Hematopoietic multipotent progenitor cell treated with erythropoietin and hydrocortisone succinate and interleukin-3 and kit ligand, for 8 days (in vitro differentiated cells): ENCODE data around the gene CDKN1A.
A peak's percentile ranks its signal among the peaks of the same experiment; 100 is the strongest.

Source experiments
- DNase-seq: peaks from one replicate; pipeline ENCODE4 v3.0.0-alpha.2; 2015

The CDKN1A gene

GRCh38 chr6:36679043-36679833, 724 bp downstream of the CDKN1A start:
- no peak for DNase-seq

GRCh38 chr6:36682328-36683144, 4.0 kb downstream of the CDKN1A start:
- peak; percentile 34 for DNase-seq

GRCh38 chr6:36683145-36683655, 4.7 kb downstream of the CDKN1A start:
- no peak for DNase-seq

- no peak for DNase-seq
Measured at GRCh38 chr6:36683656-36684446, 5.3 kb downstream of the CDKN1A start.

GRCh38 chr6:36684447-36684812, 5.9 kb downstream of the CDKN1A start:
- DNase-seq, result no peak

GRCh38 chr6:36685166-36685924, 6.8 kb downstream of the CDKN1A start:
- DNase-seq, result no peak

- peak; percentile 35 for DNase-seq
Measured at GRCh38 chr6:36685926-36686667, 7.6 kb downstream of the CDKN1A start.

GRCh38 chr6:36686668-36687513, 8.4 kb downstream of the CDKN1A start:
- DNase-seq, result no peak

GRCh38 chr6:36688063-36688738, 9.7 kb downstream of the CDKN1A start:
- no peak for DNase-seq

- no peak for DNase-seq
Measured at GRCh38 chr6:36688739-36689075, 10.2 kb downstream of the CDKN1A start.

GRCh38 chr6:36691011-36691410, 12.5 kb downstream of the CDKN1A start:
- no peak for DNase-seq

GRCh38 chr6:36691612-36692011, 13.1 kb downstream of the CDKN1A start:
- no peak for DNase-seq

GRCh38 chr6:36692220-36692619, 13.7 kb downstream of the CDKN1A start:
- peak; percentile 21 for DNase-seq

- no peak for DNase-seq
Measured at GRCh38 chr6:36692861-36693702, 14.6 kb downstream of the CDKN1A start.

- DNase-seq, result no peak
Measured at GRCh38 chr6:36694616-36695015, 16.1 kb downstream of the CDKN1A start.

GRCh38 chr6:36695414-36695813, 16.9 kb downstream of the CDKN1A start:
- DNase-seq, result no peak

- DNase-seq, result peak; percentile 20
Measured at GRCh38 chr6:36697481-36697903, 19.0 kb downstream of the CDKN1A start, which contains the start of gene RAB44. Gene RAB44 (plus strand): TSS chr6:36697826. CDS start chr6:36704236, 6,410 bp downstream.

GRCh38 chr6:36698196-36698595, 19.7 kb downstream of the CDKN1A start:
- DNase-seq, result no peak

GRCh38 chr6:36698871-36699271, 20.4 kb downstream of the CDKN1A start:
- DNase-seq, result no peak
